ENCODE results near the gene TWSG1.
"Not testable (repeated sequence)": the region's sequence is repeated elsewhere in the genome, so short reads cannot be mapped to it uniquely, and the experiment has no call there.

The TWSG1 gene

DNA sequence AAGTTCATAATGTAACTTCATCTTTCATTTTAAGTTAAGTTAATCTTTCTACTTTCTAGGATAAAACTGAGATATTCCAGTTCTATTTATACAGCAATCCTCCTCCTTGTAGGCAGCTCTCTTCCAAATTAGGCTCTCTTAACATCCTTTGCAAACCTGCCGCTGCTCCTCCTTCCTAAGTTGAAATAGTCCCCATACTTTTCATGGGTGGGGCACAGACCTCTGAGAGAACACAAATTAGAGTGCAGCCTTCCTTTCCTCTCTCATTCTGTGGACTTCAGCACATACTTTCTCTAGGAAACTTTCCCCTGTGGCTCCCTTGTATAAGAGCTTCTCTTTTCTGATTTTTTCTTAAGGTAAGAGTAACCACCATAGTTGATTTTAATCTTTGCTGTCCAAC lies 28.3 kb downstream of the TWSG1 start:
- no peaks in the 10 kb centered on the region for H3K27me3 ChIP-seq (ENCODE audit: control insufficient read depth, insufficient read depth, low read length)
- H3K4me2 ChIP-seq (ENCODE audit: low read length): no peak overlapping the region
- H3K4me3 ChIP-seq (ENCODE audit: low read length): no peak overlapping the region
- H3K9ac ChIP-seq (ENCODE audit: low read depth, low read length): no peak overlapping the region
- H3K36me3 ChIP-seq (ENCODE audit: insufficient read depth, low read length): peaks cover 8% of the 10 kb centered on the region
- peaks cover 10% of the 10 kb centered on the region for H3K4me1 ChIP-seq (ENCODE audit: control insufficient read depth, insufficient read depth, low read length)
- H3K9me3 ChIP-seq (replicated peaks; ENCODE audit: low read length): no peaks in the 10 kb centered on the region

DNA sequence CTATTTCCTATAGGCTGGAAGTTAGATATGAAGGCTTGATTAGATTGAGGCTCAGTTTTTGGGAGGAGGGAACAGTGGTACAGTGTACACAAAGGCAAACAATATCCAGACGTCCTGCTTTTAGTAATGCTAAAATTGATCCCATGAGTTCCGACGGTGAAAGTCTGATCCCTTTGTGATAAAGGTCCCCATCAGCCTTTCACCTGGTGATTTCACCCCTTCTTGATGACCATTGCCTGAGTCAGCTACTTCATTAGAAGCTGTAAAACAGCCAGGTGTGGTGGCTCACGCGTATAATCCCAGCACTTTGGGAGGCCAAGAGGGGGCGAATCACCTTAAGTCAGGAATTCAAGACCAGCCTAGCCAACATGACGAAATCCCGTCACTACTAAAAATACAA lies 29.7 kb downstream of the TWSG1 start:
- no peak overlapping the region for H3K4me2 ChIP-seq (ENCODE audit: low read length)

GRCh38 chr18:9365406-9365805 lies 30.8 kb downstream of the TWSG1 start:
- H3K36me3 ChIP-seq (ENCODE audit: insufficient read depth, low read length): peaks cover 8% of the 10 kb centered on the region
- no peaks in the 10 kb centered on the region for H3K9me3 ChIP-seq (replicated peaks; ENCODE audit: low read length)
- H3K4me2 ChIP-seq (ENCODE audit: low read length): peak overlapping the region; percentile 33
- H3K27me3 ChIP-seq (ENCODE audit: control insufficient read depth, insufficient read depth, low read length): no peaks in the 10 kb centered on the region
- peaks cover 10% of the 10 kb centered on the region for H3K4me1 ChIP-seq (ENCODE audit: control insufficient read depth, insufficient read depth, low read length)
- no peak overlapping the region for H3K4me3 ChIP-seq (ENCODE audit: low read length)
- no peak overlapping the region for H3K9ac ChIP-seq (ENCODE audit: low read depth, low read length)

More for the DNA sequence above, 29.7 kb downstream of the TWSG1 start:
- peaks cover 8% of the 10 kb centered on the region for H3K36me3 ChIP-seq (ENCODE audit: insufficient read depth, low read length)
- peaks cover 10% of the 10 kb centered on the region for H3K4me1 ChIP-seq (ENCODE audit: control insufficient read depth, insufficient read depth, low read length)
- H3K27me3 ChIP-seq (ENCODE audit: control insufficient read depth, insufficient read depth, low read length): no peaks in the 10 kb centered on the region
- H3K9ac ChIP-seq (ENCODE audit: low read depth, low read length): no peak overlapping the region
- H3K9me3 ChIP-seq (replicated peaks; ENCODE audit: low read length): no peaks in the 10 kb centered on the region
- H3K4me3 ChIP-seq (ENCODE audit: low read length): no peak overlapping the region

DNA sequence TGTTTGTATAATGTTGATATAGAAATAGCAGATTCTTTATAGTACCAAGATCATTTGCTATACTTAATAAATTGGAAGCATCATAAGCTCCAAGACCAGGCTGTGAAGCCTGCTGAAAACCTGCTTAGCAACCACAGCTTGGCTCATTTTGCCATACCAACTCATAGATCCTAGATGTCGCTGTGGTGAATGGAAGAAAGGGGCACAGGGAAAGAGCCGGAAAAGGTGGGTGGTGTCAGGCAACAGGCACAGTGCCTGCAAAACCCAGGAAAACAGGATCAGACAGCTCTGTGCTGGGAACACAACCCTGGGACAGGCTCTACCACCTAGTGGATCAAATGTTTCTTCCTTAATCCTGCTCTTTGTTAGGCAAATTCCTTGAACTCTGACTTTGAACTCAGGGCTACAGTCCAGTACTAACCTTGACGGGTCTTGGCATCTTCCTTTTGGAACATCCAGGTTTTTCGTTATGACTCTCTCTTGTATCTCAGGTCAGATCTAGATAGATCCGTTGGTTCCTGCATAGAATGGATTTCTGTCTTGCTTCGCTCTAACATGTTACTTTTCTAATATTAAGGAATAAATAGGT lies 31.6 kb downstream of the TWSG1 start:
- Histone ChIP-seq H3K27me3 (ENCODE audit: control insufficient read depth, insufficient read depth, low read length) (no peaks in the 10 kb centered on the region), H3K4me1 (ENCODE audit: control insufficient read depth, insufficient read depth, low read length) (peaks cover 10% of the 10 kb centered on the region), H3K4me3 (ENCODE audit: low read length) (no peak overlapping the region), H3K9me3 (replicated peaks; ENCODE audit: low read length) (no peaks in the 10 kb centered on the region), H3K4me2 (ENCODE audit: low read length) (peak overlapping the region; percentile 43), H3K36me3 (ENCODE audit: insufficient read depth, low read length) (peaks cover 7% of the 10 kb centered on the region), H3K9ac (ENCODE audit: low read depth, low read length) (no peak overlapping the region)

DNA sequence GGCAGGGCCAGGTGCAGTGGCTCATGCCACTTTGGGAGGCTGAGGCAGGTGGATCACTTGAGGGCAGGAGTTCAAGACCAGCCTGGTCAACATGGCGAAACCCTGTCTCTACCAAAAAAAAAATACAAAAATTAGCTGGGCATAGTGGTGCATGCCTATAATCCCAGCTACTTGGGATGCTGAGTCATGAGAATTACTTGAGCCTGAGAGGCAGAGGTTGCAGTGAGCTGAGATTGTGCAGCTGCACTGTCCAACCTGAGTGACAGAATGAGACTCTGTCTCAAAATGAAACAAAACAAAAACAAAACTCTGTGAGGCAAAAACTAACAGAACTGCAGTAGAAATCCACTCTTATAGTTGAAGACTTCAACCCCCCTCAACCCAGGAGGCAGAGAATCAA lies 38.7 kb downstream of the TWSG1 start:
- H3K4me2 ChIP-seq (ENCODE audit: low read length); H3K9me3 ChIP-seq (replicated peaks; ENCODE audit: low read length); H3K4me3 ChIP-seq (ENCODE audit: low read length); H3K9ac ChIP-seq (ENCODE audit: low read depth, low read length); H3K27me3 ChIP-seq (ENCODE audit: control insufficient read depth, insufficient read depth, low read length); H3K4me1 ChIP-seq (ENCODE audit: control insufficient read depth, insufficient read depth, low read length); H3K36me3 ChIP-seq (ENCODE audit: insufficient read depth, low read length): not testable (repeated sequence)

DNA sequence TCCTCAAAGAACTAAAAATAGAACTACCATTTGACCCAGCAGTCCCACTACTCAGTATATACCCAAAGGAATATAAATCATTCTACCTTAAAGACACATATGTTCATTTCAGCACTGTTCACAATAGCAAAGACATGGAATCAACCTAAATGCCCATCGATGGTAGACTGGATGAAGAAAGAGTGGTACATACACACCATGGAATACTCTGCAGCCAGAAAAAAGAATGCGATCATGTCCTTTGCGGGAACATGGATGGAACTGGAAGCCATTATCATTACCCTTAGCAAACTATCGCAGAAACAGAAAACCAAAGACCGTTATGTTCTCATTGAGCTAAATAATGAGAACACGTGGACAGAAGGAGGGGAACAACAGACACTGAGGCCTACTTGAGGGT lies 44.5 kb downstream of the TWSG1 start:
- H3K4me1 ChIP-seq (ENCODE audit: control insufficient read depth, insufficient read depth, low read length): no peaks in the 10 kb centered on the region
- no peak overlapping the region for H3K4me2 ChIP-seq (ENCODE audit: low read length)
- no peak overlapping the region for H3K4me3 ChIP-seq (ENCODE audit: low read length)
- no peaks in the 10 kb centered on the region for H3K9me3 ChIP-seq (replicated peaks; ENCODE audit: low read length)
- H3K9ac ChIP-seq (ENCODE audit: low read depth, low read length): no peak overlapping the region
- H3K27me3 ChIP-seq (ENCODE audit: control insufficient read depth, insufficient read depth, low read length): no peaks in the 10 kb centered on the region
- H3K36me3 ChIP-seq (ENCODE audit: insufficient read depth, low read length): no peaks in the 10 kb centered on the region

- Histone ChIP-seq H3K4me3 (ENCODE audit: low read length) (no peak overlapping the region), H3K4me1 (ENCODE audit: control insufficient read depth, insufficient read depth, low read length) (no peaks in the 10 kb centered on the region), H3K9me3 (replicated peaks; ENCODE audit: low read length) (no peaks in the 10 kb centered on the region), H3K27me3 (ENCODE audit: control insufficient read depth, insufficient read depth, low read length) (no peaks in the 10 kb centered on the region), H3K4me2 (ENCODE audit: low read length) (no peak overlapping the region), H3K9ac (ENCODE audit: low read depth, low read length) (no peak overlapping the region), H3K36me3 (ENCODE audit: insufficient read depth, low read length) (no peaks in the 10 kb centered on the region)
Measured at GRCh38 chr18:9380101-9380500, 45.5 kb downstream of the TWSG1 start.

GRCh38 chr18:9380621-9381395 lies 46.2 kb downstream of the TWSG1 start:
- no peak overlapping the region for H3K9ac ChIP-seq (ENCODE audit: low read depth, low read length)
- no peaks in the 10 kb centered on the region for H3K36me3 ChIP-seq (ENCODE audit: insufficient read depth, low read length)
- no peak overlapping the region for H3K4me2 ChIP-seq (ENCODE audit: low read length)

DNA sequence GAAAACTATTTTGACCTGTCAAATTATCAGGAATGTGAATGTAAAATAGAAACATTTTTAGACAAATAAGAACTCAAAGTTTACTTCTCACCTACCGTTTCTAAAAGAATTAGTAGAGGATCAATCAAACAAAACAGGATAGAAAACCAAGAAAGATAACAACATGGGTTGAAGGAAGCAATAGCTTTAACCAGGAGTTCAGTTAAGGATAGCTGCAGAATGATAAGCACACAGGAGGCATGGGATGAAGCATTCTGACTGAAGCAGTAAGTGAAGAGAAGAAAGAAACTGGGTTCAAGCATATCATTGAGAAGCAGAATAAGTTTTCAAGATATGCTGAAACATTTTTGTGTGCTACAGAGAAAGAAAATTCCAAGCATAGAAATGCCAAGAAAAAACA lies 52.3 kb downstream of the TWSG1 start:
- Histone ChIP-seq H3K27me3 (ENCODE audit: control insufficient read depth, insufficient read depth, low read length) (no peaks in the 10 kb centered on the region), H3K4me1 (ENCODE audit: control insufficient read depth, insufficient read depth, low read length) (no peaks in the 10 kb centered on the region)

More at GRCh38 chr18:9380621-9381395, 46.2 kb downstream of the TWSG1 start:
- Histone ChIP-seq H3K4me3 (ENCODE audit: low read length) (no peak overlapping the region), H3K9me3 (replicated peaks; ENCODE audit: low read length) (no peaks in the 10 kb centered on the region), H3K4me1 (ENCODE audit: control insufficient read depth, insufficient read depth, low read length) (no peaks in the 10 kb centered on the region), H3K27me3 (ENCODE audit: control insufficient read depth, insufficient read depth, low read length) (no peaks in the 10 kb centered on the region)

GRCh38 chr18:9387891-9388290 lies 53.3 kb downstream of the TWSG1 start:
- H3K9ac ChIP-seq (ENCODE audit: low read depth, low read length): no peak overlapping the region
- H3K4me2 ChIP-seq (ENCODE audit: low read length): no peak overlapping the region
- H3K4me1 ChIP-seq (ENCODE audit: control insufficient read depth, insufficient read depth, low read length): no peaks in the 10 kb centered on the region
- H3K36me3 ChIP-seq (ENCODE audit: insufficient read depth, low read length): peaks cover 10% of the 10 kb centered on the region
- H3K4me3 ChIP-seq (ENCODE audit: low read length): no peak overlapping the region
- no peaks in the 10 kb centered on the region for H3K27me3 ChIP-seq (ENCODE audit: control insufficient read depth, insufficient read depth, low read length)
- peaks cover 6% of the 10 kb centered on the region for H3K9me3 ChIP-seq (replicated peaks; ENCODE audit: low read length)

More for the DNA sequence above, 52.3 kb downstream of the TWSG1 start:
- no peak overlapping the region for H3K4me2 ChIP-seq (ENCODE audit: low read length)
- H3K4me3 ChIP-seq (ENCODE audit: low read length): no peak overlapping the region
- no peak overlapping the region for H3K9ac ChIP-seq (ENCODE audit: low read depth, low read length)
- peaks cover 6% of the 10 kb centered on the region for H3K9me3 ChIP-seq (replicated peaks; ENCODE audit: low read length)
- H3K36me3 ChIP-seq (ENCODE audit: insufficient read depth, low read length): peaks cover 5% of the 10 kb centered on the region

GRCh38 chr18:9389706-9390105 lies 55.1 kb downstream of the TWSG1 start:
- Histone ChIP-seq H3K9ac (ENCODE audit: low read depth, low read length) (no peak overlapping the region), H3K27me3 (ENCODE audit: control insufficient read depth, insufficient read depth, low read length) (no peaks in the 10 kb centered on the region), H3K36me3 (ENCODE audit: insufficient read depth, low read length) (peaks cover 10% of the 10 kb centered on the region), H3K4me3 (ENCODE audit: low read length) (no peak overlapping the region), H3K4me1 (ENCODE audit: control insufficient read depth, insufficient read depth, low read length) (no peaks in the 10 kb centered on the region), H3K9me3 (replicated peaks; ENCODE audit: low read length) (peaks cover 6% of the 10 kb centered on the region), H3K4me2 (ENCODE audit: low read length) (no peak overlapping the region)

DNA sequence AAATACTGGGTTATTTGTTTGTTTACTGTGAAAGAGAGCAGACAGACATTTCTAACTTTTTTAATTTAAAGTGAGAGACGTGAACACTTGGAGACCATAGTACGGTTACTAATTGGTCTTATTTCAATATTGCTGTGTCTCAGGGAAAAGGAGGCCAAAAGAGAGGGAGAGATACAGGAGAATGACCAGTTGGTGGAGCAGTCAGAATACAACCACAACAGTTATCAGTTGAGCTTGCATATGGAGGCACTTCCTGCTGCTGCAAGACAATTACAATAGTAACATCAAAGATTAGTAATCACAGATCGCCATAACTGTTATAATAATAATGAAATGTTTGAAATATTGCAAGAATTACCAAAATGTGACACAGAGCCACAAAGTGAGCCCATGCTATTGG lies 58.2 kb downstream of the TWSG1 start:
- Histone ChIP-seq H3K9me3 (replicated peaks; ENCODE audit: low read length) (peaks cover 6% of the 10 kb centered on the region), H3K9ac (ENCODE audit: low read depth, low read length) (no peak overlapping the region), H3K4me1 (ENCODE audit: control insufficient read depth, insufficient read depth, low read length) (no peaks in the 10 kb centered on the region), H3K36me3 (ENCODE audit: insufficient read depth, low read length) (peaks cover 18% of the 10 kb centered on the region), H3K4me3 (ENCODE audit: low read length) (no peak overlapping the region), H3K4me2 (ENCODE audit: low read length) (no peak overlapping the region), H3K27me3 (ENCODE audit: control insufficient read depth, insufficient read depth, low read length) (no peaks in the 10 kb centered on the region)
